IMR-90 (cell line): ENCODE measurements around the gene MAGI1.

Experiments used
- CEBPB ChIP-seq: IDR thresholded peaks from 2 replicates; pipeline ENCODE4 v1.6.1; 2012; ENCODE audit warnings: low read depth, low read length, improper control_type of control experiment
- NFE2L2 ChIP-seq: fragments of 150-350 bp; IDR thresholded peaks from 2 replicates; pipeline ENCODE4 v1.6.1; 2016; ENCODE audit warnings: low read depth, mild to moderate bottlenecking, low read length
- POLR2A ChIP-seq: IDR thresholded peaks from 2 replicates; pipeline ENCODE4 v1.6.1; 2012; ENCODE audit warnings: mild to moderate bottlenecking, low read depth, low read length
- RAD21 ChIP-seq: IDR thresholded peaks from 2 replicates; pipeline ENCODE4 v1.6.1; 2012; ENCODE audit warnings: low read length, improper control_type of control experiment
- RCOR1 ChIP-seq: IDR thresholded peaks from 2 replicates; pipeline ENCODE4 v1.6.1; 2012; ENCODE audit warnings: mild to moderate bottlenecking, low read length, improper control_type of control experiment; ENCODE audit not compliant: insufficient replicate concordance
- RFX5 ChIP-seq: IDR thresholded peaks from 2 replicates; pipeline ENCODE4 v1.8.0; 2012; ENCODE audit warnings: low read depth, mild to moderate bottlenecking, low read length, moderate library complexity
- USF2 ChIP-seq: fragments of 150-350 bp; IDR thresholded peaks from 2 replicates; pipeline ENCODE4 v1.6.1; 2017; ENCODE audit warnings: mild to moderate bottlenecking, antibody characterized with exemption, low read length, low read depth
- TF ChIP-seq, protein P1 (sequence below): conservative IDR thresholded peaks from 2 replicates; pipeline ENCODE4 v1.5.1; 2012; ENCODE audit warnings: mild to moderate bottlenecking, low read depth, low read length, improper control_type of control experiment
- TF ChIP-seq, protein P2 (sequence below): fragments of 150-350 bp; IDR thresholded peaks from 2 replicates; pipeline ENCODE4 v1.6.1; 2016; ENCODE audit warnings: low read depth, mild to moderate bottlenecking, low read length, moderate library complexity, borderline replicate concordance

- TF ChIP-seq, protein P1, sequence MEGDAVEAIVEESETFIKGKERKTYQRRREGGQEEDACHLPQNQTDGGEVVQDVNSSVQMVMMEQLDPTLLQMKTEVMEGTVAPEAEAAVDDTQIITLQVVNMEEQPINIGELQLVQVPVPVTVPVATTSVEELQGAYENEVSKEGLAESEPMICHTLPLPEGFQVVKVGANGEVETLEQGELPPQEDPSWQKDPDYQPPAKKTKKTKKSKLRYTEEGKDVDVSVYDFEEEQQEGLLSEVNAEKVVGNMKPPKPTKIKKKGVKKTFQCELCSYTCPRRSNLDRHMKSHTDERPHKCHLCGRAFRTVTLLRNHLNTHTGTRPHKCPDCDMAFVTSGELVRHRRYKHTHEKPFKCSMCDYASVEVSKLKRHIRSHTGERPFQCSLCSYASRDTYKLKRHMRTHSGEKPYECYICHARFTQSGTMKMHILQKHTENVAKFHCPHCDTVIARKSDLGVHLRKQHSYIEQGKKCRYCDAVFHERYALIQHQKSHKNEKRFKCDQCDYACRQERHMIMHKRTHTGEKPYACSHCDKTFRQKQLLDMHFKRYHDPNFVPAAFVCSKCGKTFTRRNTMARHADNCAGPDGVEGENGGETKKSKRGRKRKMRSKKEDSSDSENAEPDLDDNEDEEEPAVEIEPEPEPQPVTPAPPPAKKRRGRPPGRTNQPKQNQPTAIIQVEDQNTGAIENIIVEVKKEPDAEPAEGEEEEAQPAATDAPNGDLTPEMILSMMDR: no peak
- TF ChIP-seq CEBPB (no peak), POLR2A (no peak), RAD21 (no peak), RCOR1 (no peak), USF2 (no peak), NFE2L2 (no peak), RFX5 (no peak)
- TF ChIP-seq, protein P2, sequence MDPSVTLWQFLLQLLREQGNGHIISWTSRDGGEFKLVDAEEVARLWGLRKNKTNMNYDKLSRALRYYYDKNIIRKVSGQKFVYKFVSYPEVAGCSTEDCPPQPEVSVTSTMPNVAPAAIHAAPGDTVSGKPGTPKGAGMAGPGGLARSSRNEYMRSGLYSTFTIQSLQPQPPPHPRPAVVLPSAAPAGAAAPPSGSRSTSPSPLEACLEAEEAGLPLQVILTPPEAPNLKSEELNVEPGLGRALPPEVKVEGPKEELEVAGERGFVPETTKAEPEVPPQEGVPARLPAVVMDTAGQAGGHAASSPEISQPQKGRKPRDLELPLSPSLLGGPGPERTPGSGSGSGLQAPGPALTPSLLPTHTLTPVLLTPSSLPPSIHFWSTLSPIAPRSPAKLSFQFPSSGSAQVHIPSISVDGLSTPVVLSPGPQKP: no peak
Observed at GRCh38 chr3:65523878-65524277, 514.8 kb downstream of the MAGI1 start.
